Measurements from ENCODE around the gene OR2F2.

OR2F2 gene

DNA sequence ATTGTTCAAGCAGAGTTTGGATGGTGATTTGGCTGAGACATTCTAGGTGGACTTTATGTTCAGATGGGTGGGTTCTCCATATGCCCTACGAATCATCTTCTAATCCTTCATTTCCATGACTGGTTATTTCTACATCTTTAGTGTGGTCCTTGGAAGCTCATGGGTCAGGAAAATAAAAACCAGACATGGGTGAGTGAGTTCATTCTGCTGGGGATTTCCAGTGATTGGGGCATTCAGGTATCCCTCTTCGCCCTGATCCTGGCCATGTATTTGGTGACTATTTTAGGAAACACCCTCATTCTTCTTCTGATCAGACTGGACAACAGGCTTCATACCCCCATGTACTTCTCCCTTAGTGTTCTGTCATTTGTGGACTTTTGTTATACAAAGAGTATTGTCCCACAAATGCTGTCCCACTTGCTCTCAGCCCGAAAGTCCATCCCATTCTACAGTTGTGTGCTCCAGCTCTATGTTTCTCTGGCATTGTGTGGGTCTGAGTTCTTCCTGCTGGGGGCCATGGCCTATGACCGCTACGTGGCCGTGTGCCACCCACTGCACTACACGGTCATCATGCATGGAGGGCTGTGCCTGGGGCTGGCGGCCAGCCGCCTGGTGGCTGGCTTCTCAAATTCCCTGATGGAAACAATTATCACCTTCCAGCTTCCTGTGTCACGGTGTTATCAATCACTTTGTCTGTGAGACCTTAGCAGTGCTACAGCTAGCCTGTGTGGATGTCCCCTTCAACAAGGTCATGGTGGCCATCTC lies 45.9 kb downstream of the OR2F2 start:
- DNase-seq, result no peak

DNA sequence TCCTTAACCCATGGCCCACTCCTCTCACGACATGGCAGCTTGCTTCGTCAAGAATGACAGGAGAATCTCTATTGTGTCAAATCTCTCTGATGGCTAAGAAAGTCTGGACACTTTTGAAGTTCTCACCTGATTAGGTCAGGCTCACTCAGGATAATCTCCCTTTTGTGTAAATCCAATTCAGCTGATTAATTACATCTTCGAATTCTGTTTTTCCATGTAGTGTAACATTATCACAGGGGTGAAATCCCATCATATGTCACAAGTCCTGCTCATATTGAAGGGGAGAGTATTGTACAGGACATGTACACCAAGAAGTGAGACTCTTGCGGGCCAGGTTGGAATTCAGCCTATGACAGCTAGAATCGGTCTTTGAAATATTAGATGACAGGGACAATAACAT lies 48.9 kb downstream of the OR2F2 start:
- DNase-seq, result no peak

Measured in activated CD4-positive, alpha-beta T cell treated with anti-CD3 and anti-CD28 coated beads, Interleukin-2, amount 50 U/mL, for 16 hours (primary cell).